GM18858 (cell line): ENCODE results near the gene AFG1L.
"Not testable (repeated sequence)": the region's sequence is repeated elsewhere in the genome, so short reads cannot be mapped to it uniquely, and the experiment has no call there.

Experiments used
- ATAC-seq: cut with Tn5 transposase; IDR thresholded peaks from one replicate; pipeline ENCODE4 v1.9.1; 2021; ENCODE audit not compliant: unreplicated experiment

The AFG1L gene

DNA sequence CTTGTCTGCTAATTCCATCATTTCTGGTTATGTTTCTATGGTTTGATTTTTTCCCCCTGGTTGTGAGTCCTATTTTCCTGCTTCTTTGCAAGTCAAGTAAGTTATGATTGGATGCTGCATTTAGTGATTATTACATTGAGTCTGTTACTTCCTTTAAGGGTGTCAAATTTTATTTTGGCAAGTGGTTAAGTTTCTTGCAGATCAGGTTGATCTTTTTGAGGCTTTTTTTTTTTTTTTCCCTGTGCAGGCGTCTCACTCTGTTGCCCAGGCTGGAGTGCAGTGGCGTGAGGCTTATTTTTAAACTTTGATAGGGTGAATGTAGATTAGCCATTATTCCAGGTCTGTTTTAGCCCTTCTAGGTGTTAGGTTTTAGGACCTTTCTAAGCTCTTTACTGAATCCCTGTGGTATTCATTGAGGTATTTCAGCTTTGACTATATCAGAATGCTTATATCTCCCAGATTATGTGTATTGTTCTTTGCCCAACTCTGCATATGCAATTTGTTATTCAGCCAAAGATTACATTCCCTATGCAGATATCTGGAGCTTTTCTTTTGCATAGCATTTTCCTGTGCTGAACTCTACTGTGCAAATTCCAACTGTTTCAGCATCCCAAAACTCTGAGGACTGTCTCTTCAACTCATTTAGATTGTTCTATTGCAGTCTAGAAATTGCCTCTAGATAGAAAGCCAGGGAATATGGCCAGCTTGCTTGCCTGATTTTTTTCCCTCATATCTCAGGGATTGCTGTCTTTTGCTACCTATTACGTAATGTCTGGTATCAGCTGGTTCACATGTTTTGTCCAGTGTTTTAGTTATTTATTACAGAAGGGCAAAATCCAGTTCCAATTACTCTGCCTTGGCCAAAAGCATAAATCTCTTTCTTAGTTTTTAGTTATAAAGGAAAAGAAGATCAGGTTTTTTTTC, 113.3 kb downstream of the AFG1L start:
- no peak for ATAC-seq

GRCh38 chr6:108408861-108409260, 114.0 kb downstream of the AFG1L start:
- ATAC-seq = no peak

DNA sequence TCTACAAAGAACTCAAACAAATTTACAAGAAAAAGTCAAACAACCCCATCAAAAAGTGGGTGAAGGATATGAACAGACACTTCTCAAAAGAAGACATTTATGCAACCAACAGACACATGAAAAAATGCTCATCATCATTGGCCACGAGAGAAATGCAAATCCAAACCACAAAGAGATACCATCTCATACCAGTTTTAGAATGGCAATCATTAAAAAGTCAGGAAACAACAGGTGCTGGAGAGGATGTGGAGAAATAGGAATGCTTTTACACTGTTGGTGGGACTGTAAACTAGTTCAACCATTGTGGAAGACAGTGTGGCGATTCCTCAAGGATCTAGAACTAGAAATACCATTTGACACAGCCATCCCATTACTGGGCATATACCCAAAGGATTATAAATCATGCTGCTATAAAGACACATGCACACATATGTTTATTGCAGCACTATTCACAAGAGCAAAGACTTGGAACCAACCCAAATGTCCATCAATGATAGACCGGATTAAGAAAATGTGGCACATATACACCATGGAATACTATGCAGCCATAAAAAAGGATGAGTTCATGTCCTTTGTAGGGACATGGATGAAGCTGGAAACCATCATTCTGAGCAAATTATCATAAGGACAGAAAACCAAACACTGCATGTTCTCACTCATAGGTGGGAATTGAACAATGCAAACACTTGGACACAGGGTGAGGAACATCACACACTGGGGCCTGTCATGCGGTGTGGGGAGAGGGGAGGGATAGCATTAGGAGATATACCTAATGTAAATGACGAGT, 121.4 kb downstream of the AFG1L start:
- not testable (repeated sequence) for ATAC-seq

DNA sequence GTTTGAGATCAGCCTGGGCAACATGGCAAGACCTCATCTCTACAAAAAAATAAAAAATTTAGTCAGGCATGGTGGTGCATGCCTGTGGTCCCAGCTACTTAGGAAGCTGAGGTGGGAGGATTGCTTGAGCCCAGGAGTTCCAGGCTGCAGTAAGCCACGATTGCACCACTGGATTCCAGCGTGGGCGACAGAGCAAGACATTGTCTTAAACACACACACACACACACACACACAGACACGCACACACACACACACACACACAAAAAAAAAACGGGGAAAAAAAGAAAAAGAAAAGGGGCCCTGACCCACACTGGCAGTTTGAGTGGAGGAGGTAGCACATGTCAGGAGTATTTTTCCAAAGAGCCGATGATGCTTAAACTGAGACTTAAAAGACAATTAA, 122.2 kb downstream of the AFG1L start:
- ATAC-seq = no peak

DNA sequence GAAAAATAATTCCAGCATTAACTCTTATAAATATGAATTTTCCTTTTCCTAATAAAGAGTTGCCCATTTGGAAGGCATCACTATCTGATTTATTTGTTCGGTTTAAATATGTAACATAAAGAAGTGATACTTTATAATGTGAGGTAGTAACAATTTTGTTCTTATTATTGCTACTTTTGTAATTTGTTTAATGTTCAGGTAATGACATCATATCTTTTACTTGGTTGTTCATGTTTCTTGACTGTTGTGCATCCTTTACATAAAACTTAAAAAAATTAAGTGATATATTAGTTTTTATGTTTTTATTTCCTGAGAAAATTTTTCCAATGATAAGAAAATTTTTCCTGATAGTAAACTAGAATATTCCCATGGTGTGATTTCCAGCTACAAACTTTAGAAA, 124.6 kb downstream of the AFG1L start:
- no peak for ATAC-seq

DNA sequence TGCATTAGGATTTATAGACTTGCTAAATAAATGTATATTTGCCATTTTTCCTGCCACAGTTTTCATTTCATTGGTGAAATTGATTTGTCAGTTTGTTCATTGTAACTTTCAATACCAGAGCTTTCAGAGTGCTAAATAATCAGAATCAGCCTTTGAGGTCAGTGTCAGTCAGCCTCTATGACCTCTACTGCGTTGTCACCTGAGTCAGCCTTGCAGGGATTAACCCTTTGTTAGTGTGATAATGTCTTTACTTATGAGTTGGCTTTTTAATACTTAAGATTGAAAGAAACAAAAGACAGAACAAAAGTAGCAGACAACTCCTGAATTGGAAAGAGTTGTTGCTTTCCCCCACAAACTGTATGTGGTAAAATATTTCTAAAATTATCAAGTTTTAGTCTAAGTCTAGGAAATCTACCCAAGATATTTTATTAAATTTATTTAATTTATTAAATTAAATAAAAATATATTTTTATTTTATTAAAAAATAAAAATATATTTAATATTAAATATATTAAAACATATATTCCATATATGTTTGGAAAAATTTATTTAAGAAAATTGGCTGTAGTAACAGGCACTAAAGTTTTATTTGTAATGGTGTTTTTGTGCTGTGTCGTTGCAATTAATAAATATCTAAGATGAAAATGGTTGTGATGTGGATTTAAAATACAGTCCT, 125.2 kb downstream of the AFG1L start:
- ATAC-seq = no peak

DNA sequence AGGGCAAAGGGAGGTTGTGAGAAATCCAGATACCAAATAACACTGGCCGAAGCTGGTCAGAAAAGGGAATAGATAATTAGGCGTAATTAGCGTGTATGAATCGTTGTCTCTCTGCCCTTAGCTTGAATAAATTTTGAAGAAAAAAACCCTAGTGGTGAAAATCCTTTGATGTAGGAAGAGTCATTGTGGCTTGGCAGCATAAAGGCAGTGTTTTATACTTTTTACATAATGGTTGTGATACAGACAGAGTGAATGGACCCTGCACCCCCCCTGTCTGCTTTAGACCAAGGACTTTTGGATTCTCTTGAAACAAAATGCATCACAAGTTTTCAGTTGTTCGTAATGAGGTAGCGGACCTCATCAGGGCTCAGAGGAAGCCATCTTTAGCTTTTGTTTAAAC, 126.5 kb downstream of the AFG1L start:
- no peak for ATAC-seq

DNA sequence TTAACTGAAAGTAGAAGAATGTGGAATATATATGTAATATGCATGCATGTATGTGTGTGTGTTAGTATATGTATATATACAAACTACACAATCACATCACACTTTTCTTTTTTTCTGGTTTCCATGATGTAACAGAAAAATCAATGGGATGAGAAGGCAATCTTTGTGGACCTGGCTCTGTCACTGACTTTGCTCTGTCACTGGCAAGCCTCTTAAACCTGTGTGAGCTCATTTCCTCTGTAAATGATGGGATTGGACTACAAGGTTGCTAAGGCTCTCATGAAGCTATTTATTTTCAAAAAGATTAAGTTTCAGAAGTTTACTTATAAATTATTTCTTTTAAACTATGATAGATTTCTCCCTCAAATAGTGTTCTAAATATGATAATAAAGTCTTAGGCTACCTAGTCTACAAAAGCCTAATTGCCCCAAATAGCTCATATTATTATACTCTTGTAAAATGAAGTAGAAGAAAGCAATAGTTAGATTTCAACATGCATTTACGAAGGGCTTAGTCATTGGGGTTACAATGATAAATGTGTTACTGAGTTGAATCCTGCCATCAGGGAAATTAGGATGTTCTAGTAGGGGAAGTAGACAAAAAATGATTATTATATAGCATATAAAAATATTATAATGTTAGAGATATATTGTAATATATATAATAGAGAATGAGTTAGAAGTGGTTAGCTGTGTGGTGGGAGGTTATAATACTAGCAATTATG, 129.3 kb downstream of the AFG1L start:
- no peak for ATAC-seq

DNA sequence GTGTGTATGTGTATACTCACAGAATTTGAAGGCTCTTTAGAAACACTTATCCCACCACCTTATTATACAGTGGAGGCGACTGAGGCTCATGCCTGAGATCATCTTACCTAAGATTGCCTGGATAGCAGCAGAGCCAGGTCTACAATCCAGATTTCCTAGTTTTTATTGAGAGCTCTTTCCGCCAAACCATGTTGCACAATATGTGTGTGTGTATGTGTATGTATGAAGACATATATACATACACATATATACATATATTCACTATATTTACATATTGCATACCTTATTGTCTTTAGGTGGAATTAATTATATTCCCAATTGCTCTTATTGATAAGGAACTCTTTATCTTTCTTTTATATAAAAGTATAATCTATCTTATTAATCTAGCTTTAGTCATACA, 130.6 kb downstream of the AFG1L start:
- ATAC-seq = no peak

DNA sequence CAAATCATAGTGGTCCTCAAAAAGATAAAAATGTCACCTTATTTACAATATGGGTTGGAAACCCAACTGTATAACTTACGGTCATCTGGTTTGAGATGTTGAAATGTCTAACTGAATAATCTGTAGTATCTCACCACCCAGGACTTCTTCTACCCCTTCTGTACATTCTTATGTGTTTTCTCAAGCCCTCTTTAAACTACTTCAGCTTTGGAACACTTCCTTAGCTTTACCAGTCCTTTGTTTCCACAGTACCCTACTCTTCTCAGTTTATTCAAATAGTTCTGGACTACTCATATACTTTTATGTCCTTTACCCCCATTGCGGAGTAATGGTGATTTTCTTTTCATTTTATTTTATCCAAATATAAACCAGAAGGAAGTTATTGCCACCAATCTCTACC, 137.3 kb downstream of the AFG1L start:
- ATAC-seq = no peak

GRCh38 chr6:108432792-108433191, 137.9 kb downstream of the AFG1L start:
- no peak for ATAC-seq

DNA sequence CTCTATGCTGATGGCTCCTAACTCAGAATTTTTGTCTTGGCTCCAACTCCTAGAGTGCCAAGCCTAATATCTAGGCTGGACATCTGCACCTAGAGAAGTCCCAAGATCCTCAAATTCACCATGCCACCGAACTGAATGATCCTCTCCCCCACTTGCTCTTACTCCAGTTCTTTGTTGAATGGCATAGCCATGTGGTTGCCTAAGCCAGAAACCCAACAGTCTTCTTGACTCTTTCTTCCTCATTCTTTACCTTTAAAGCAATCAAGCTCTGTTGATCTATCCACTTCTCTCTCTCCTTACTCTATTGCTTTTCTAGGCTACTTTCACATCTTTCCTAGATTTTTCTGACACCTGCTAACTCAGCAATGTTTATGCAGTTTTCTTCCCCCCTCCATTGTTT, 139.4 kb downstream of the AFG1L start:
- no peak for ATAC-seq

DNA sequence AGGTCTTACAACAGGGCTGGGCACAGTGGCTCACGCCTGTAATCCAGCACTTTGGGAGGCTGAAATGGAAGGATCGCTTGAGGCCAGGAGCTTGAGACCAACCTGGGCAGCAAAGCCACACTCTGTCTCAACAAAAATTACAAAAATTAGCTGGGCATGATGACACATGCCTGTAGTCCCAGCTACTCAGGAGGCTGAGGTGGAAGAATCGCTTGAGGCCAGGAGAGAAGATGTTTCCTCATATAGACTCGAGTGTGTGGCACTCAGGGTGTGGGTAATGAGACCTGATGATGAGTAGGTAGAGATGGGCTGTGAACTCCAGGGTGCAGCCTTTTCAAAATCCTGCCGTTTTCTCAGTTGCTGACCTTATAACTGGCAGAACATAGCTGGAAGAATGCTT, 140.5 kb downstream of the AFG1L start:
- ATAC-seq = no peak

DNA sequence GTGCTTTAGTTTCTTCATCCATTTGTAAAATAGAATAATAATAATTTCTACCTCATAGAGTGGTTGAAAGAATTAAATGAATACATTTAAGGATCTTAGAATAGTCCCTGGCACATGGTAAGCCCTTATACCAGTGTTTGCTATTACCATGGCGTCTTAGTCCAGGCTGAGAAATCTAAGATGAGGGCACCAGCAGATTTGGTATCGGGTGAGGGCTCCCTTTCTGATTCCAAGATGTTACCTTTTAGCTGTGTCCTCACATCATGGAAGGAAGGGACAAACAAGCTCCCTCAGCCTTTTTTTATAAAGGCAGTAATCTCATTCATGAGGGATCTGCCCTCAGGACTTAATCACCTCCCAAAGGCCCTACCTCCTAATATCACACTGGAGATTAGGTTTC, 141.9 kb downstream of the AFG1L start:
- no peak for ATAC-seq

- ATAC-seq = no peak
These were observed 143.0 kb downstream of the AFG1L start for GRCh38 chr6:108437821-108438220.

DNA sequence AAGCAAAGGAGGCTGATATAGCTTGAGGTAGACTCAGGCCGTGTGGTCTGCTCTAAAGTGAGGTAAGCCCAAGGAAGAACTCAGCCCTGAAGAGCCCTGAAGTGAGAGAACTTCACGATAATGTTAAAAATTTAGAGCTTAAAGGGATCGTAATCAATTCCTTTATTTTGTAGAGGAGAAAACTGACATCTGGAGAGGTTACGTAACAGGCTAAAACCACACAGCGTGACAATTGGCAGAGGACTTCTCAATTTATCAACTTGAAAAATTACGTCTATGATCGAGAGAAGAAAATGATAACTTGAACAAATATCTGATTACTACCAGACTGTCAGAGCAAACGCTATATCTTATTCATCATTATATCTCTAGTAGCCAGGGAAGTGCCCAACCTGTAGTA, 144.1 kb downstream of the AFG1L start:
- no peak for ATAC-seq

DNA sequence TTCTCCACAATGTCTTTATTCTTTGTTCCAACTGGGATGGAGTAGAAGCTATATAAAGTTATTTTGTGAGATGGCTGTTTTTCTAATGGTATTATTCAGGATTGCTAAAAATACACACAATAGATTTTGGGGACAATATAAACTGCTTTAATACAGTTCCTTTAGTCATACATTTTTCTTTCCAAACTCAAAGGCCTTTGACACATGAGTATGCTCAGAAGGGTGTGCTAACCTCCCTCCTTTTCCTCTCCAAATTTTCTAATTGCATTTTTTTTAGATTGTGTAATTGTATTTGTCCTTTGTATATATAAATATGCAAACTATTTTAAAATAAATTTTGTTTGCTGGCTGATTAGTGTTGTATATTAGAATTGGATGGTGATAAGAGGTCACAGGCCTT, 146.3 kb downstream of the AFG1L start:
- ATAC-seq = no peak

DNA sequence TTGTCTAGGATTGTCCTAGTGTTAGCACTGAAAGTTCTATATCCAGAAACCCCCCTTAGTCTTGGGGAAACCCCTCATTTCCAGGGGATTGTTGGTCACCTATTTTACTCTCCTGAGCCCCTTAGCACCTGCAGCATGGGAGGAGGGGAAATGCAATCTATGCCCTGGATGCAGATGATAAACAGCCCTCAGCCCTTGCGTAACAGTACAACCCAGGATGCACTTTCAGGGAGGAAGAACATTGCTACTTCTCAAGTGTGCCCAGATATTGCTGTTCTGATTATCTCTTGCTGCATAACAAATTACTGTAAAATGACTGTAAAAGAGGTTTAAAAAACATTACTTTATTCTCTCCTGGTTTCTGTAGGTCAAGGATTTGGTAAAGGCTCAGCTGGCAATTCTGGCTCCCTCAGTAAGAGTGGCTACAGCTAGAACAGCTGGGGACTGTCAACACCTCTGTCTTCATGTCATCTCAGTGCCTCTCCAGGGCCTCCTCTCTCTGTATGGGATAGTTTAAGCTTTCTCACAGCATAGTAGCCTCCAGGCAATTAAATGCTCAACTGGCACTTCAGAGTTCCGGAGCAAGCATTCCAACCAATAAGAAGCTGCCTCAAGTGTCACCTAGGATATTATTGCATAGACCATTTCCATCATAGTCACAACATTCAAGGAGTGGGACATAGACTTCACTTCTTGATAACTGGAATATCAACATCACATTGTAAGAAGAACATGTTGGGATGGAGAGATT, 148.1 kb downstream of the AFG1L start:
- no peak for ATAC-seq

GRCh38 chr6:108446629-108447150, 151.8 kb downstream of the AFG1L start:
- no peak for ATAC-seq

GRCh38 chr6:108448481-108448880, 153.6 kb downstream of the AFG1L start:
- ATAC-seq = no peak
